Mesendoderm (in vitro differentiated cells): Measurements from ENCODE around the gene SLC4A8.

Experiments
- DNase-seq: peaks from one replicate; pipeline ENCODE4 v3.0.0; 2013
- H2AK5ac ChIP-seq: 2 replicates; pipeline ENCODE4 v1.6.1; 2013; ENCODE audit warnings: low read length, inconsistent platforms
- H2BK120ac ChIP-seq: 2 replicates; pipeline ENCODE4 v1.6.1; 2013; ENCODE audit warnings: low read depth, mild to moderate bottlenecking, low read length, moderate library complexity, mixed read lengths
- H2BK15ac ChIP-seq: replicated peaks from 2 replicates; pipeline ENCODE4 v1.6.1; 2013; ENCODE audit warnings: low read depth, mild to moderate bottlenecking, moderate library complexity
- H2BK5ac ChIP-seq: 2 replicates; pipeline ENCODE4 v1.6.1; 2013; ENCODE audit warnings: low read length, inconsistent platforms
- H3K18ac ChIP-seq: 2 replicates; pipeline ENCODE4 v1.6.1; 2013; ENCODE audit warnings: mild to moderate bottlenecking, low read length, mixed read lengths
- H3K23ac ChIP-seq: one replicate; pipeline ENCODE4 v1.6.1; 2013; ENCODE audit warnings: low read length
- H3K27ac ChIP-seq: 2 replicates; pipeline ENCODE4 v1.5.1; 2013; ENCODE audit warnings: low read depth, mild to moderate bottlenecking, inconsistent platforms, low read length, moderate library complexity
- H3K27me3 ChIP-seq: 2 replicates; pipeline ENCODE4 v1.6.1; 2013; ENCODE audit warnings: low read length, control low read depth, mild to moderate bottlenecking, inconsistent platforms; ENCODE audit not compliant: insufficient read depth, poor library complexity
- H3K36me3 ChIP-seq: 2 replicates; pipeline ENCODE4 v1.6.1; 2013; ENCODE audit warnings: low read length, inconsistent platforms; ENCODE audit not compliant: control insufficient read depth, insufficient read depth
- H3K4ac ChIP-seq: one replicate; pipeline ENCODE4 v1.6.1; 2013; ENCODE audit warnings: low read depth, mild to moderate bottlenecking, low read length, moderate library complexity
- H3K4me1 ChIP-seq: 2 replicates; pipeline ENCODE4 v1.6.1; 2013; ENCODE audit warnings: low read depth, low read length, inconsistent platforms; ENCODE audit not compliant: control insufficient read depth
- H3K4me2 ChIP-seq: 2 replicates; pipeline ENCODE4 v1.6.1; 2013; ENCODE audit warnings: low read length
- H3K4me3 ChIP-seq: 2 replicates; pipeline ENCODE4 v1.5.1; 2013; ENCODE audit warnings: mild to moderate bottlenecking, low read length
- H3K56ac ChIP-seq: one replicate; pipeline ENCODE4 v1.6.1; 2013; ENCODE audit warnings: low read length
- H3K79me1 ChIP-seq: 2 replicates; pipeline ENCODE4 v1.6.1; 2013; ENCODE audit warnings: low read length, inconsistent platforms
- H3K79me2 ChIP-seq: 2 replicates; pipeline ENCODE4 v1.6.1; 2013; ENCODE audit warnings: mild to moderate bottlenecking, low read length; ENCODE audit not compliant: control insufficient read depth, insufficient read depth
- H3K9ac ChIP-seq: 2 replicates; pipeline ENCODE4 v1.6.1; 2013; ENCODE audit warnings: low read length, inconsistent platforms
- H4K5ac ChIP-seq: one replicate; pipeline ENCODE4 v1.6.1; 2013; ENCODE audit warnings: low read length
- H4K8ac ChIP-seq: one replicate; pipeline ENCODE4 v1.6.1; 2013; ENCODE audit warnings: low read depth, mild to moderate bottlenecking, control low read depth, low read length, moderate library complexity
- WGBS: extraction: QIAGEN DNeasy Blood & Tissue Kit; methylation state at CpG from one replicate; pipeline ENCODE4 v1.1.7; 2013; ENCODE audit warnings: low lambda C conversion rate, missing lambda C conversion rate; ENCODE audit not compliant: insufficient coverage; ENCODE audit errors: extremely low coverage; 5-methylcytosine and 5-hydroxymethylcytosine counted together

The SLC4A8 gene

GRCh38 chr12:51538599-51538998 is 114.0 kb downstream of the SLC4A8 start:
- H3K79me2 ChIP-seq = no peaks in the 10 kb centered on the region
- no peak overlapping the region for H3K18ac ChIP-seq
- no peak overlapping the region for H2BK5ac ChIP-seq
- H3K79me1 ChIP-seq = no peaks in the 10 kb centered on the region
- no peak for DNase-seq
- H3K27ac ChIP-seq = no peak overlapping the region
- H3K36me3 ChIP-seq = no peaks in the 10 kb centered on the region
- no peak overlapping the region for H3K9ac ChIP-seq
- no peak overlapping the region for H2AK5ac ChIP-seq
- no peaks in the 10 kb centered on the region for H3K27me3 ChIP-seq
- no peak overlapping the region for H2BK120ac ChIP-seq
- H3K4me3 ChIP-seq = no peak overlapping the region
- H3K4me2 ChIP-seq = no peak overlapping the region
- no peak overlapping the region for H2BK15ac ChIP-seq
- H3K4me1 ChIP-seq = no peaks in the 10 kb centered on the region
- H4K5ac ChIP-seq = no peak overlapping the region
- H3K4ac ChIP-seq = no peak overlapping the region
- H3K23ac ChIP-seq = no peak overlapping the region
- WGBS = no CpG with 5 or more reads among the region's 8 CpGs
- no peak overlapping the region for H3K56ac ChIP-seq
- H4K8ac ChIP-seq = no peak overlapping the region

GRCh38 chr12:51540996-51541395 is 116.4 kb downstream of the SLC4A8 start:
- no peak overlapping the region for H3K4ac ChIP-seq
- H2AK5ac ChIP-seq = no peak overlapping the region
- H3K79me1 ChIP-seq = no peaks in the 10 kb centered on the region
- WGBS = no CpG with 5 or more reads among the region's 4 CpGs
- H3K4me3 ChIP-seq = no peak overlapping the region
- no peak overlapping the region for H3K56ac ChIP-seq
- H3K23ac ChIP-seq = no peak overlapping the region
- H3K4me1 ChIP-seq = no peaks in the 10 kb centered on the region
- no peak overlapping the region for H4K8ac ChIP-seq
- no peak for DNase-seq
- no peak overlapping the region for H2BK5ac ChIP-seq
- H2BK15ac ChIP-seq = no peak overlapping the region
- H3K18ac ChIP-seq = no peak overlapping the region
- no peaks in the 10 kb centered on the region for H3K27me3 ChIP-seq
- H3K79me2 ChIP-seq = no peaks in the 10 kb centered on the region
- H3K36me3 ChIP-seq = no peaks in the 10 kb centered on the region
- no peak overlapping the region for H3K27ac ChIP-seq
- no peak overlapping the region for H4K5ac ChIP-seq
- H2BK120ac ChIP-seq = no peak overlapping the region
- no peak overlapping the region for H3K4me2 ChIP-seq
- no peak overlapping the region for H3K9ac ChIP-seq

GRCh38 chr12:51546097-51546496 is 121.5 kb downstream of the SLC4A8 start:
- no peak overlapping the region for H3K4ac ChIP-seq
- no peak overlapping the region for H3K4me2 ChIP-seq
- H3K4me1 ChIP-seq = no peaks in the 10 kb centered on the region
- no peak overlapping the region for H3K23ac ChIP-seq
- H2BK15ac ChIP-seq = no peak overlapping the region
- no peak overlapping the region for H3K27ac ChIP-seq
- no peaks in the 10 kb centered on the region for H3K27me3 ChIP-seq
- no peak overlapping the region for H3K18ac ChIP-seq
- no peak for DNase-seq
- H3K79me1 ChIP-seq = no peaks in the 10 kb centered on the region
- H2BK5ac ChIP-seq = no peak overlapping the region
- H4K8ac ChIP-seq = no peak overlapping the region
- no peak overlapping the region for H4K5ac ChIP-seq
- no peak overlapping the region for H3K9ac ChIP-seq
- H3K56ac ChIP-seq = no peak overlapping the region
- H3K4me3 ChIP-seq = no peak overlapping the region
- H2BK120ac ChIP-seq = no peak overlapping the region
- H3K79me2 ChIP-seq = no peaks in the 10 kb centered on the region
- no peak overlapping the region for H2AK5ac ChIP-seq
- H3K36me3 ChIP-seq = no peaks in the 10 kb centered on the region

DNA sequence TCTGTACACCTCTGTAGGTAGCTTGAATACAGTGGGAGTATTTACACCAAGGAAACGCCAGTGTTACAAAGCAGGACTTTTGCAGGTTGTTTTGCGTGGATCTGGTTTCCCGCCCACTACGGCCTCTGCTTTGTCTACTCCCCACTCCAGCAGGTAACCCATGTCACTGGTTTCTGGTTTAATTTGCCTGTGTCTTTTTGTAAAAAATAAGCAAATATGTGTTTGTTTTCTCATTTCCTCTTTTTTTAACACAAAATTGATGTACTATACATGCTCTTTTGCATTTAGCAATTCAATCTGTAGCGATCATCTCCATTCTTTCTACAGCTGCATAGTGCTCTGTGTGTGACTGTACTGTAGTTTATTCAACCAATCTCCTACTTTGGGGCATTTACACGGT is 123.0 kb downstream of the SLC4A8 start:
- H3K36me3 ChIP-seq = no peaks in the 10 kb centered on the region
- no peak overlapping the region for H3K18ac ChIP-seq
- no peaks in the 10 kb centered on the region for H3K79me2 ChIP-seq
- no peak overlapping the region for H3K4me3 ChIP-seq
- no peak overlapping the region for H3K4ac ChIP-seq
- H2BK5ac ChIP-seq = no peak overlapping the region
- no peaks in the 10 kb centered on the region for H3K27me3 ChIP-seq
- no peak overlapping the region for H2BK15ac ChIP-seq
- no peak overlapping the region for H3K23ac ChIP-seq
- no peak for DNase-seq
- WGBS = no CpG with 5 or more reads among the region's 6 CpGs
- no peak overlapping the region for H3K9ac ChIP-seq
- no peak overlapping the region for H2BK120ac ChIP-seq
- no peak overlapping the region for H3K4me2 ChIP-seq
- no peaks in the 10 kb centered on the region for H3K79me1 ChIP-seq
- H4K8ac ChIP-seq = no peak overlapping the region
- no peak overlapping the region for H4K5ac ChIP-seq
- no peak overlapping the region for H3K27ac ChIP-seq
- H2AK5ac ChIP-seq = no peak overlapping the region
- H3K56ac ChIP-seq = no peak overlapping the region
- H3K4me1 ChIP-seq = no peaks in the 10 kb centered on the region

DNA sequence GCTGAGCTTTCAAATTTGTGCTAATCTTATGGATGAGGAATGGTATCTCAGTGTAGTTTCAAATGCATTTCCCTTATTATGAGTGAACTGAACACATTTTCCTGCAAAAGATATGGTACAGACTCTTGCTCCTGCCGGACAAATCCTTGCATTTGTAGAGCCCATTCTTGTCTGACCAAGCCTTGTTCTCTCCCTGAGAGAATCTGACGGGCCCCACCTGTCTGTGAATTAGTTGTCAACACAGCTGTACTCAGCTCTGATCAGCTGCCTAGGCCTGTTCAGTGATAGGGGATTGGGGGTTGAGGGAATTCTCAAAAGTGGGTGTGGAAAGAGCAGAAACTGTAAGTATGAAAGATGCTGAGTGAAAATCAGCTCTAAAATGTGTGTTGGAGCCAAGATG is 123.6 kb downstream of the SLC4A8 start:
- Histone ChIP-seq H3K4me2 (no peak overlapping the region), H2BK120ac (no peak overlapping the region), H2AK5ac (no peak overlapping the region), H4K8ac (no peak overlapping the region), H3K79me1 (no peaks in the 10 kb centered on the region), H3K18ac (no peak overlapping the region), H4K5ac (no peak overlapping the region), H3K27ac (no peak overlapping the region), H3K9ac (no peak overlapping the region), H3K79me2 (no peaks in the 10 kb centered on the region), H2BK15ac (no peak overlapping the region), H3K4me3 (no peak overlapping the region), H3K36me3 (no peaks in the 10 kb centered on the region), H3K27me3 (no peaks in the 10 kb centered on the region), H2BK5ac (no peak overlapping the region), H3K4ac (no peak overlapping the region), H3K56ac (no peak overlapping the region), H3K4me1 (no peaks in the 10 kb centered on the region), H3K23ac (no peak overlapping the region)
- DNase-seq = no peak
- WGBS = no CpG with 5 or more reads among the region's 2 CpGs

- no peak overlapping the region for H2BK15ac ChIP-seq
- H3K27ac ChIP-seq = no peak overlapping the region
- no peak overlapping the region for H3K18ac ChIP-seq
- no peaks in the 10 kb centered on the region for H3K79me1 ChIP-seq
- no peaks in the 10 kb centered on the region for H3K36me3 ChIP-seq
- no peak overlapping the region for H3K4me2 ChIP-seq
- H3K23ac ChIP-seq = no peak overlapping the region
- H4K8ac ChIP-seq = no peak overlapping the region
- no CpG with 5 or more reads among the region's 8 CpGs for WGBS
- no peak overlapping the region for H2BK5ac ChIP-seq
- no peak overlapping the region for H4K5ac ChIP-seq
- H3K56ac ChIP-seq = no peak overlapping the region
- H2AK5ac ChIP-seq = no peak overlapping the region
- no peak overlapping the region for H2BK120ac ChIP-seq
- no peak for DNase-seq
- H3K79me2 ChIP-seq = no peaks in the 10 kb centered on the region
- H3K9ac ChIP-seq = no peak overlapping the region
- H3K4me3 ChIP-seq = no peak overlapping the region
- H3K4me1 ChIP-seq = no peaks in the 10 kb centered on the region
- H3K4ac ChIP-seq = no peak overlapping the region
- H3K27me3 ChIP-seq = no peaks in the 10 kb centered on the region
Observed at GRCh38 chr12:51549637-51550036, 125.0 kb downstream of the SLC4A8 start.
